ENCODE data around the gene CACNA1A.

The CACNA1A gene

DNA sequence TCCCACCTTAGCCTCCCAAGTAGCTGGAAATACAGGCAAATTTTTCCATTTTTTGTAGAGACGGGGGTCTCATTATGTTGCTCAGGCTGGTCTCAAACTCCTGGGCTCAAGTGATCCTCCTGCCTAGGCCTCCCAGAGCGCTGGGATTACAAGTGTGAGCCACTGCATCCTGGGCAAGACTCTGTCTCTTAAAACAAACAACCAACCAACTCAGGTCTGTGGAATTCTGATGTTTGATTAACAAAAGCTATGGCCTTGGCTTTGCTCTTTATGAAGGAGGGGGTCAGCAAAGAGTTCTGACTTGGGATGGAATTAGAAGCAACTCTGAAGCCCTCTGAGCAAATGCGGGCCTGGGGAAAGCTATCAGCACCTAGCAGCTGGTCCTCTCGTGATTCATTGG is 238.4 kb downstream of the CACNA1A start:
- Histone ChIP-seq H3K36me3 (ENCODE audit: control insufficient read depth in 2 of 2, insufficient read depth in 1 of 2, low read length in 2 of 2) (no peaks in the 10 kb centered on the region), H3K9me3 (ENCODE audit: control insufficient read depth, insufficient read depth, low read depth, low read length) (no peaks in the 10 kb centered on the region), H3K27ac (ENCODE audit: extremely low read depth, low read depth, low read length) (no peak overlapping the region), H3K4me3 (ENCODE audit: low read depth, low read length) (no peak overlapping the region), H3K4me1 (ENCODE audit: control insufficient read depth, insufficient read depth, low read length) (no peaks in the 10 kb centered on the region)
- TF ChIP-seq ZNF248 (tag by site-specific recombination; IDR thresholded peaks at IDR 0.05) (no peak), EGR2 (tag by site-specific recombination; IDR thresholded peaks at IDR 0.05; ENCODE audit: low read depth) (no peak), ZNF146 (tag by site-specific recombination; IDR thresholded peaks at IDR 0.05) (no peak), GLI4 (tag by site-specific recombination; IDR thresholded peaks at IDR 0.05) (no peak)
- TF ChIP-seq, protein P1, sequence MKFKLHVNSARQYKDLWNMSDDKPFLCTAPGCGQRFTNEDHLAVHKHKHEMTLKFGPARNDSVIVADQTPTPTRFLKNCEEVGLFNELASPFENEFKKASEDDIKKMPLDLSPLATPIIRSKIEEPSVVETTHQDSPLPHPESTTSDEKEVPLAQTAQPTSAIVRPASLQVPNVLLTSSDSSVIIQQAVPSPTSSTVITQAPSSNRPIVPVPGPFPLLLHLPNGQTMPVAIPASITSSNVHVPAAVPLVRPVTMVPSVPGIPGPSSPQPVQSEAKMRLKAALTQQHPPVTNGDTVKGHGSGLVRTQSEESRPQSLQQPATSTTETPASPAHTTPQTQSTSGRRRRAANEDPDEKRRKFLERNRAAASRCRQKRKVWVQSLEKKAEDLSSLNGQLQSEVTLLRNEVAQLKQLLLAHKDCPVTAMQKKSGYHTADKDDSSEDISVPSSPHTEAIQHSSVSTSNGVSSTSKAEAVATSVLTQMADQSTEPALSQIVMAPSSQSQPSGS (tag by site-specific recombination; IDR thresholded peaks at IDR 0.05; ENCODE audit: low read depth) = no peak
- CTCF ChIA-PET = interaction anchor here (0.6 to 0.9 kb wide), 2 partner anchors 10 to 262 kb away, joined by 3 to 4 read pairs; no protein-coding TSS in a partner anchor
- POLR2A ChIA-PET = interaction anchor here (0.7 to 1.1 kb wide), 2 partner anchors 115 to 131 kb away, joined by 3 read pairs; no protein-coding TSS in a partner anchor

GRCh38 chr19:13267131-13267530 is 239.1 kb downstream of the CACNA1A start:
- TF ChIP-seq KLF10 (tag by site-specific recombination; IDR thresholded peaks at IDR 0.05) (no peak), ZNF596 (tag by site-specific recombination; IDR thresholded peaks at IDR 0.05) (peak; percentile 59; the same call in 1 of the 2 replicates)
- Histone ChIP-seq H3K4me3 (ENCODE audit: low read depth, low read length) (no peak overlapping the region), H3K27ac (ENCODE audit: extremely low read depth, low read depth, low read length) (no peak overlapping the region), H3K9me3 (ENCODE audit: control insufficient read depth, insufficient read depth, low read depth, low read length) (no peaks in the 10 kb centered on the region), H3K4me1 (ENCODE audit: control insufficient read depth, insufficient read depth, low read length) (no peaks in the 10 kb centered on the region), H3K36me3 (ENCODE audit: control insufficient read depth in 2 of 2, insufficient read depth in 1 of 2, low read length in 2 of 2) (no peaks in the 10 kb centered on the region)
- CTCF ChIA-PET = interaction anchor here (1.2 kb wide), 1 partner anchor 11 kb away, joined by 3 read pairs; no protein-coding TSS in a partner anchor
- POLR2A ChIA-PET = no interaction called here

- H3K36me3 ChIP-seq (ENCODE audit: control insufficient read depth in 2 of 2, insufficient read depth in 1 of 2, low read length in 2 of 2) = no peaks in the 10 kb centered on the region
- H3K4me3 ChIP-seq (ENCODE audit: low read depth, low read length) = no peak overlapping the region
- TF ChIP-seq ZNF654 (tag by site-specific recombination; IDR thresholded peaks at IDR 0.05; ENCODE audit: low read depth) (peak; percentile 54), ZNF670 (tag by site-specific recombination; IDR thresholded peaks at IDR 0.05; ENCODE audit: low read depth) (no peak), ZNF660 (tag by site-specific recombination; IDR thresholded peaks at IDR 0.05) (peak; percentile 27; the same call in 1 of the 2 replicates), KLF16 (tag by site-specific recombination; IDR thresholded peaks at IDR 0.05) (no peak), ZNF223 (tag by site-specific recombination; IDR thresholded peaks at IDR 0.05) (0 out of 2 replicates have a peak, but pooled peaks have one; percentile 29), ZFP41 (tag by site-specific recombination; IDR thresholded peaks at IDR 0.05; ENCODE audit: borderline replicate concordance) (no peak), CTCF (tag by site-specific recombination; IDR thresholded peaks at IDR 0.05) (peak; percentile 23; the same call in 1 of the 2 replicates), SALL2 (tag by site-specific recombination; IDR thresholded peaks at IDR 0.05; ENCODE audit: borderline replicate concordance) (no peak)
- TF ChIP-seq, protein P2, sequence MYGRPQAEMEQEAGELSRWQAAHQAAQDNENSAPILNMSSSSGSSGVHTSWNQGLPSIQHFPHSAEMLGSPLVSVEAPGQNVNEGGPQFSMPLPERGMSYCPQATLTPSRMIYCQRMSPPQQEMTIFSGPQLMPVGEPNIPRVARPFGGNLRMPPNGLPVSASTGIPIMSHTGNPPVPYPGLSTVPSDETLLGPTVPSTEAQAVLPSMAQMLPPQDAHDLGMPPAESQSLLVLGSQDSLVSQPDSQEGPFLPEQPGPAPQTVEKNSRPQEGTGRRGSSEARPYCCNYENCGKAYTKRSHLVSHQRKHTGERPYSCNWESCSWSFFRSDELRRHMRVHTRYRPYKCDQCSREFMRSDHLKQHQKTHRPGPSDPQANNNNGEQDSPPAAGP (tag by site-specific recombination; IDR thresholded peaks at IDR 0.05) = 0 out of 2 replicates have a peak, but pooled peaks have one; percentile 24
- CTCF ChIA-PET = interaction anchor here (0.6 to 4.8 kb wide), 16 partner anchors 11 to 1331 kb away, joined by 3 to 35 read pairs (median 4); partner anchors contain the start of genes IER2 and STX10
- POLR2A ChIA-PET = interaction anchor here (0.6 to 1.4 kb wide), 3 partner anchors 110 to 694 kb away, joined by 3 to 7 read pairs (median 4); no protein-coding TSS in a partner anchor
- H3K27ac ChIP-seq (ENCODE audit: extremely low read depth, low read depth, low read length) = no peak overlapping the region
- no peaks in the 10 kb centered on the region for H3K4me1 ChIP-seq (ENCODE audit: control insufficient read depth, insufficient read depth, low read length)
- no peaks in the 10 kb centered on the region for H3K9me3 ChIP-seq (ENCODE audit: control insufficient read depth, insufficient read depth, low read depth, low read length)
These were observed 243.8 kb downstream of the CACNA1A start for GRCh38 chr19:13262450-13262849.

All from HEK293 (cell line).